ENCODE measurements around the gene TRNAU1AP. TPM values are rescaled to one million over a fixed set of nuclear protein-coding genes. Genes with fewer than 3 reads are reported as not detected.
"Not testable (repeated sequence)": the region's sequence is repeated elsewhere in the genome, so short reads cannot be mapped to it uniquely, and the experiment has no call there.

Gene TRNAU1AP
- total RNA-seq, 2 donors from 2014 or later: 58.9 to 95.8 TPM

DNA sequence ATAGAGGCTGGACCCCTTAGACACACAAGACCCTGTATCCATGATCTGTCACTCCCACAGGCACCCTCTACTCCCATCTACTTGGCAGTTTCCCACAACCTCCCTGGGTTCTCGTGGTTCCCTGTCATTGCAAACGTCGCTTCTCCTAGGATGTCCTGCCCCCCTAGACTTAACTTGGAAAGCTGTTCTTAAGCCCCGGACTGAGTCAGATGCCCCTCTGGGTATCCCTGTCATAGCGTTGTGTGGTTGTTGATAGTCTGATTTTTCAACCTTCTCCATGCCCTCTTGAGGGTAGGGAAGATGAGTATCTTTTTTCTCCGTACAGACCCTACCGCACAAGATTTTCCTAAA, 35.3 kb upstream of the TRNAU1AP start:
- H3K36me3 Mint-ChIP-seq (ENCODE audit: low read depth): peaks cover 39% of the 10 kb centered on the region

DNA sequence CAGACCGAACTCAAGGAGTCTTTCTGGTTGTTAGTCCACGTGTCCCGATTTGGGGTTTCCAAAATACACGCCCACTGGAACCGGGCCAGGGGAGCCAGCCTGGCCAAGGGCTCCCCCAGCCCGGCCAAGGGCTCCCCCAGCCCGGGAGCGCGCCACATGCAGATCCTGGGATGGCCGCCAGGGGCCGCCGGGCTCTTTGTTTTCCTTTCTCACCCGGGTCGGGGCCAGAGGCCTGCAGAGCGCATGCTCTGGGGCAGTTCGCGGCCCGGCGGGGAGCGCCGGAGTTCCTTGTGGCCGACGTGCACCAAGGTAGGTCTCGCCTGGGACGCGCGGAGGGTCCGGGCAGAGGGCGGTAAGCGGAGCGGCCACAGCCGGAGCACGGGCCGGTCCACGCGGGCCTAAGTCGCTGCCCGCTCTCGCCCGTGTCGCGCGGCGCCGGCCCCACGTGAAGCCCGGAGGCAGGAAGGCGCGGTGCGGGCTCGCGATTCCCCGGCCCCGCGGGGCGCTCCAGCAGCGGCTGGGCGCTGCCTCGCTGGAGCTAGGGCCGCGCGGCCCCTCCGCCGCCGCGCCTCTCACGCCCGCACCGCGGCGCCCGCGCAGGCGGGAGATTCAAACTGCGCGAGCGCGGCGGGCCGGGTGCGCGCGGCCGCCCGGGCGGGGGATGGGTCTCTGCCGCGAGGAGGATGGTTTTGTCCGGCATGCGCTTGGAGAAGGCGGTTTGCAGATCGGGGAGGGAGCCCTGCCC, 34.7 kb upstream of the TRNAU1AP start:
- Mint-ChIP-seq H3K27me3 (no peaks in the 10 kb centered on the region), H3K36me3 (ENCODE audit: low read depth) (peaks cover 39% of the 10 kb centered on the region), H3K4me1 (peaks cover 22% of the 10 kb centered on the region), H3K9me3 (no peaks in the 10 kb centered on the region), H3K27ac (peak overlapping the region; percentile 41), H3K4me3 (peak overlapping the region; percentile 79)
- ATAC-seq (replicated peaks): peak; percentile 74

More for the DNA sequence above, 35.3 kb upstream of the TRNAU1AP start:
- Mint-ChIP-seq H3K4me3 (peak overlapping the region; percentile 79), H3K27ac (peak overlapping the region; percentile 1), H3K9me3 (no peaks in the 10 kb centered on the region), H3K27me3 (no peaks in the 10 kb centered on the region), H3K4me1 (peaks cover 22% of the 10 kb centered on the region)
- peak; percentile 2 for ATAC-seq (replicated peaks)

DNA sequence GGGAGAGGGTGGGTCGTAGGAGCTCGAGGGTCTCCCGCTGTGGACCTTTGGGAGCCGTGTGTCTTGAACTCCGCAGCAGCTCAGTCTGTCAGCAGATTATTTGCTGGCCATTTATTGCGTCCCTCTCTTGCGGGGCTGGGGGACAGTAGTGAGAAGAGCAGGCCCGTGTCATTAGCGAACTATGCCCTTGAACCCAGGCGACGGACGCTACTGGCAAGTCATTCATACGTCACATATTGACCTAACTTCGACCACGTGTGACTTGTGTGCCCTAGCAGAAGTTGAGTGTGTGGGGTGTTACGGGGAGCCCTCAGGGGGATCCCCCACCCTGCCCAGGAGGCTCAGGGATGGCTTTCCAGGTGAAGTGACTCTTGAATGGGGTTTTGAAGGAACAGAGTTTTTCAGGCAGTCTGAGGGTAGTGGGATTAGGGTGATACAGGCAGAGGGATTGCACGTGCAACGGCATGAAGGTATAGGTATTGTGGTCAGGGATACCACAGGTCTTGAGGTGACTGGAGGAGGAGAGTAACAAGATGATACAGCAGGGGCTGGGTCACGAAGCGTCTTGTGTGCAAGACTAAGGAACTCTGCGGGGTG, 34.0 kb upstream of the TRNAU1AP start:
- H3K27me3 Mint-ChIP-seq: no peaks in the 10 kb centered on the region
- peaks cover 22% of the 10 kb centered on the region for H3K4me1 Mint-ChIP-seq
- H3K36me3 Mint-ChIP-seq (ENCODE audit: low read depth): peaks cover 39% of the 10 kb centered on the region
- H3K4me3 Mint-ChIP-seq: peak overlapping the region; percentile 79
- ATAC-seq (replicated peaks): peak; percentile 75
- peak overlapping the region; percentile 41 for H3K27ac Mint-ChIP-seq
- H3K9me3 Mint-ChIP-seq: no peaks in the 10 kb centered on the region

DNA sequence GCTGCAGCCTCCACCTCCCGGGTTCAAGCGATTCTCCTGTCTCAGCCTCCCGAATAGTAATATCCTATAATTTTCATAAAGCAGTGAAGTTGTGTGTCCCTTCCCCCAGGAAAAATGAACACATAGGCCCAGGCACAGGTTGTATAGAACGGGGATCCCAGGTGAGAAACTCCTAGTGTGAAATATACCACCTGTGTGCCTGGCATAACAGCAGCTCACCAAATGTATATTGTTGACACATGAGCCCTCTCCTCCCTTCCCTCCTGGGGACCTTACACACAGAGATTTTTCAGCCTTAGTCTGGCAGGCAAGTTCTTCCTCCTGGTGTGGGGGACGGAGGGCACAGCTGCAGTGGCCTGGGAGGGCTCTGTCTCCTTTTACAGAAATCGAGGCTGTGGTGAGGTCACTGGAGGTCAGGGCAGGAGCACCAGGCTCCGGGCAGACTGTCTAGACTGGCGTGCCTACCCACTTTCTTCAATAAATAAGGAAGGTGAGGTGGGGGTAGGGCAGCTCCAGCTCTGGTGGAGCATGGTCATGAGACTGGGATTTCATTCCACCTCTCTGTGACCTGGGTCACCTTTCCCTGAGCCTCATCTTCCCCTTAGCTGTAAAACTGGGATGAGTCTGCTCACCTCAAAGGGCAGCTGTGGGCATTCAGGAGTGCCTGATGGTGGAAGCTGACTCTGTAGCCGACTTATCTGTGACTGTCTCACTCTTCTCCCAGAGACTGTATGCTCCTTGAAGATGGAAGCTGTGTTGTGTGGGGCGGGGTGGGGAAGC, 32.7 kb upstream of the TRNAU1AP start:
- H3K27ac Mint-ChIP-seq: no peak overlapping the region
- H3K9me3 Mint-ChIP-seq: no peaks in the 10 kb centered on the region
- H3K4me3 Mint-ChIP-seq: peak overlapping the region; percentile 79
- ATAC-seq (replicated peaks): no peak
- peaks cover 22% of the 10 kb centered on the region for H3K4me1 Mint-ChIP-seq
- H3K27me3 Mint-ChIP-seq: no peaks in the 10 kb centered on the region
- H3K36me3 Mint-ChIP-seq (ENCODE audit: low read depth): peaks cover 36% of the 10 kb centered on the region

DNA sequence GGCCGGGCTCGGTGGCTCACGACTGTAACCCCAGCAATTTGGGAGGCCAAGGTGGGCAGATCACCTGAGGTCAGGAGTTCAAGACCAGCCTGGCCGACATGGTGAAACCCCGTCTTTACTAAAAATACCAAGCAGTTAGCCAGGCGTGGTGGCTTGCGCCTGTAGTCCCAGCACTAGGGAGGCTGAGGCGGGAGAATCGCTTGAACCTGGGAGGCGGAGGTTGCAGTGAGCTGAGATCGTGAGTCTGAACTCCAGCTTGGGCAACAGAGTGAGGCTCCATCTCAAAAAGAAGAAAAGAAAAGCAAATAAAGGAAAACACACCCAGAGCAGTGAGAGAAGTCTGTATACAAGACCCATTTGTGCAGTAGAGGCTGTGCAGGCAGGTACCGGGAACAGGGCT, 32.1 kb upstream of the TRNAU1AP start:
- H3K36me3 Mint-ChIP-seq (ENCODE audit: low read depth): peaks cover 36% of the 10 kb centered on the region
- H3K4me3 Mint-ChIP-seq; H3K9me3 Mint-ChIP-seq; ATAC-seq (replicated peaks); H3K27ac Mint-ChIP-seq; H3K27me3 Mint-ChIP-seq: not testable (repeated sequence)
- peaks cover 22% of the 10 kb centered on the region for H3K4me1 Mint-ChIP-seq

DNA sequence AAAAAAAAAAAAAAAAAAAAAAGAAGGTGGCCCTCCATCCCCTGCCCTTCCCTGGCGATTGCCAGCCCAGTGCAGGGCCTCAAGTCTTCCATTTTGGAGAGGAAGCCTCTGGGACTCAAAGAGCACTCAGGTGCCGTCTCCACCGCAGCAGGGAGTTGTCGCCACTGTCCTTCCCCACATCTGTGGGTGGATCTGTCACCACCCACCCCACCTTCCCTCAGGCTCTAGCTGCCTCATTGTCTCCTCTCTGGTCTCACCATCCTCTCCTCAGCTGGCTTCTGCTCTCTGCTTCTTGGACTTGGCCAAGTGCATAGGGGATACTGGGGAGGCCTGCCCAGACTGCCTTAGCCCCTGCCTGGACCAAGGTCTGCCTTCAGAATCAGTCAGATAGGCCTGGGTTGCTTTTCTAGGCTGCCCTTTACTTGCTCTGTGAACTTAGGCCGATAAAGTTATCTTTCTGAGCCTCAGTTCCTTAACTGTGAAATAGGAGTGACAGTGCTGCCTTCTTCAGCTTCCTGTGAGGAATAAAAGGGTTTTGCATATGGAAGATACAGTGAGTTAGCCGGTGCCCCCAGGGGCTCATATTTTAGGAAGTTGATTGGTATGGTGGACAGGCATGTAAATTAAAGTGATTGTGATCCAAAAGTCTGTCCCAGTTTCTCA, 31.3 kb upstream of the TRNAU1AP start:
- Mint-ChIP-seq H3K27me3 (no peaks in the 10 kb centered on the region), H3K9me3 (no peaks in the 10 kb centered on the region), H3K27ac (peak overlapping the region; percentile 16), H3K4me3 (no peak overlapping the region), H3K4me1 (peaks cover 22% of the 10 kb centered on the region), H3K36me3 (ENCODE audit: low read depth) (peaks cover 36% of the 10 kb centered on the region)
- ATAC-seq (replicated peaks): no peak

DNA sequence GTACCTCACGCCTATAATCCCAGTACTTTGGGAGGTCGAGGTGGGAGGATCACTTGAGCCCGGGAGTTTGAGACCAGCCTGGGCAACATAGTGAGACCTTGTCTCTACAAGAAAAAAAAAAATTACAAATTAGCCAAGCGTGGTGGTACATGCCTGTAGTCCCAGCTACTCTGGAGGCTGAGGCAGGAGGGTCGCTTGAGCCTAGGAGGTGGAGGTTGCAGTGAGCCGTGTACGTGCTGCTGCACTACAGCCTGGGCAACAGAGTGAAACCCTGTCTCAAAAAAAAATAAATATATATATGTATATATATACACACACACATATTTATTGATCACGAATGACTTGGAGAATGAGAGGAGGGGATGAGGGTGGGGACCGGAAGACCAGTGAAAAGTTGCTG, 30.3 kb upstream of the TRNAU1AP start:
- peaks cover 36% of the 10 kb centered on the region for H3K36me3 Mint-ChIP-seq (ENCODE audit: low read depth)
- H3K4me3 Mint-ChIP-seq; H3K9me3 Mint-ChIP-seq; ATAC-seq (replicated peaks); H3K27me3 Mint-ChIP-seq; H3K27ac Mint-ChIP-seq: not testable (repeated sequence)
- peaks cover 17% of the 10 kb centered on the region for H3K4me1 Mint-ChIP-seq

DNA sequence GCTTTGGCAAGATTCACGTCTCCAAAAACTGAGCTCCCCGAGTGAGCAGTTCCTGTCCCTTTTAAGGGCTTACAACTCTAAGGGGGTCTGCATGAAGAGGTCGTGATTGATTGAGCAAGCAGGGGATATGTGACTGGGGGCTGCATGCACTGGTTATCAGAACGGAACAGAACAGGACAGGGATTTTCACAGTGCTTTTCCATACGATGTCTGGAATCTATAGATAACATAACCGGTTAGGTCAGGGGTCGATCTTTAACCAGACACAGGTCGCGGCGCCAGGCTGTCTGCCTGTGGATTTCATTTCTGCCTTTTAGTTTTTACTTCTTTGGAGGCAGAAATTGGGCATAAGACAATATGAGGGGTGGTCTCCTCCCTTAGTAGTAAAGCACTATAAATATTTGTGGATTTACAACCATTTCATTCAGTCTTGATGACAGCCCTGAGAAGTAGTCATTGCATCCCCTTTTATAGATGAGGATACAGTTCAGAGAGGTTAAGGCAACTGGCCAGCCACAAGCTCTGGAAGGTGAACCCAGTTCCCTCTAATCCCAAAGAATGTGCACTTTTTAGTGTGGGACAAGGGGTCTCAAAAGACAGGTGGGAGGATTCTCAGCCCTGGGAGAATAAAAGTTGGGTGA, 27.8 kb upstream of the TRNAU1AP start:
- H3K4me3 Mint-ChIP-seq; ATAC-seq (replicated peaks); H3K4me1 Mint-ChIP-seq; H3K9me3 Mint-ChIP-seq; H3K27me3 Mint-ChIP-seq; H3K27ac Mint-ChIP-seq: not testable (repeated sequence)
- H3K36me3 Mint-ChIP-seq (ENCODE audit: low read depth): peaks cover 44% of the 10 kb centered on the region

DNA sequence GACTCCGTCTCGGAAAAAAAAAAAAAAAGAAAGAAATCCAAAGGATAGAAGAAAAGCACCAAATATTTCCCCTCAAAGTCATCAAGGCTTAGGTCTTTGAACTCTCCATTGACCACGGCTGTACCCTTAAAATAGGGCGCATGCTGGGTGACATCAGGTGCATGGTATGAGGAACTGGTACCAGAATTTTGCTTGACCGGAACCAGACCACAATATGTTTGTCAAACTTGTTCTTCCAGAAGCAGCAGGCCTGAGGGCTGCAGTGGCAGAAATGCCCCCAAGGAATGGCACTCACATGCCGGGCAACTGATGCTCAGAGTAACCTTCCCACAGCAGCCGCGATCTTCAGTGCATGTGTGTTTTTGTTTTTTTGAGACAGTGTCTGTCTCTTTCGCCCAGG, 26.0 kb upstream of the TRNAU1AP start:
- H3K36me3 Mint-ChIP-seq (ENCODE audit: low read depth): peaks cover 52% of the 10 kb centered on the region
- no peaks in the 10 kb centered on the region for H3K27me3 Mint-ChIP-seq
- no peak overlapping the region for H3K4me3 Mint-ChIP-seq
- no peaks in the 10 kb centered on the region for H3K9me3 Mint-ChIP-seq
- peaks cover 5% of the 10 kb centered on the region for H3K4me1 Mint-ChIP-seq
- H3K27ac Mint-ChIP-seq: no peak overlapping the region
- ATAC-seq (replicated peaks): no peak

DNA sequence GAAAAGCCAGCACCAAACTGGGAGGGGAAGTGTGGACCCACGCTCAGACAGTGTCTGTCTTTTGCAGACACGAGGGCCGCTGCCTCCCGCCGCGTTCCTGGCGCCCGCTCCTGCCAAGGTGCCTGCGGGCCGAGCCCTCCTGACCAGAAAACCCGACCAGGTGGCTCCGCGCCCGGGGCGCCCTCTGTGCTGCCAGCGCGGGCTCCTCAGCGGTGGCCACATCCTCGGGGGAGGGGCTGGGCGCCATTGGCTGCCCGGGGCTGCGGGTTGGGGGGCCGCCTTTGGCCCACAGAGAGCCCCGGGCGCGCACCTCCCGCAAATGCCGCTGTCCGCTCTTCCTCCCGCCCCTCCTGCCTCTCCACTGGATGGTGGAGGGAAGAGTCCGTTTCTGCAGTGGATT, 22.4 kb upstream of the TRNAU1AP start:
- Mint-ChIP-seq H3K36me3 (ENCODE audit: low read depth) (peaks cover 55% of the 10 kb centered on the region), H3K27me3 (no peaks in the 10 kb centered on the region), H3K4me1 (no peaks in the 10 kb centered on the region), H3K9me3 (no peaks in the 10 kb centered on the region), H3K27ac (no peak overlapping the region), H3K4me3 (no peak overlapping the region)
- ATAC-seq (replicated peaks): no peak

DNA sequence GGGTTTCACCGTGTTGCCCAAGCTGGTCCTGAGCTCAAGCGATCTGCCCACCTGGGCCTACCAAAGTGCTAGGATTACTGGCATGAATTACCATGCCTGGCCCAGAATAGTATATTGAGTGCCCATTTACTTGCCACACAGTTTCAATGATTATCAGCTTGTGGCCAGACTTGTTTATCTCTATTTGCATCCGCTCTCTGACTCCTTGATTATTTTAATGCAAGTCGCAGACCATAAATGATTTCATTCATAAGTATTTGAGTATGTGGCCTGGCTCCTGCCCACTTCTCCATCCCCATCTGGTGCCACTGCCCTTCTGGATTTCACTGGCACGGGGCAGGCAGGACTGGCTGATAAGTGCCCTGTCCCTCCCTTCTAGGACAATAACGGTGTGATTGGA, 18.2 kb upstream of the TRNAU1AP start:
- no peak for ATAC-seq (replicated peaks)
- Mint-ChIP-seq H3K36me3 (ENCODE audit: low read depth) (peaks cover 81% of the 10 kb centered on the region), H3K4me1 (no peaks in the 10 kb centered on the region), H3K27ac (no peak overlapping the region), H3K27me3 (no peaks in the 10 kb centered on the region), H3K9me3 (no peaks in the 10 kb centered on the region), H3K4me3 (no peak overlapping the region)

DNA sequence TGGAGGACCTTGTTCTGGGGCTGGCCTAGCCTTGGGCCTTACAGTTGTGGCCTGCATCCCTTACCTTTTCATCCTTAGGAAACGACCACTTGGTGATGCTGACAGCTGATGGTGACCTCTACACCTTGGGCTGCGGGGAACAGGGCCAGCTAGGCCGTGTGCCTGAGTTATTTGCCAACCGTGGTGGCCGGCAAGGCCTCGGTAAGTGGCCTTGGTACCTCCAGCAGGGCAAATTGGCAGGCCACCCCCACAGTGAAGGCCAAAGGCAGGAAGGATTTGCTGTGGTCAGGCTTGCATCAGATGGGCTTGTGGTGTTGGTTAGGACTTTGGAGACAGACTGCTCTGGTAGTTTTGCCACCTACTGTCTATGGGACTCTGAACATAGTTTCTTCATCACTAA, 17.7 kb upstream of the TRNAU1AP start:
- Mint-ChIP-seq H3K4me1 (no peaks in the 10 kb centered on the region), H3K9me3 (no peaks in the 10 kb centered on the region), H3K27ac (no peak overlapping the region), H3K27me3 (no peaks in the 10 kb centered on the region), H3K4me3 (no peak overlapping the region), H3K36me3 (ENCODE audit: low read depth) (peaks cover 76% of the 10 kb centered on the region)
- no peak for ATAC-seq (replicated peaks)

DNA sequence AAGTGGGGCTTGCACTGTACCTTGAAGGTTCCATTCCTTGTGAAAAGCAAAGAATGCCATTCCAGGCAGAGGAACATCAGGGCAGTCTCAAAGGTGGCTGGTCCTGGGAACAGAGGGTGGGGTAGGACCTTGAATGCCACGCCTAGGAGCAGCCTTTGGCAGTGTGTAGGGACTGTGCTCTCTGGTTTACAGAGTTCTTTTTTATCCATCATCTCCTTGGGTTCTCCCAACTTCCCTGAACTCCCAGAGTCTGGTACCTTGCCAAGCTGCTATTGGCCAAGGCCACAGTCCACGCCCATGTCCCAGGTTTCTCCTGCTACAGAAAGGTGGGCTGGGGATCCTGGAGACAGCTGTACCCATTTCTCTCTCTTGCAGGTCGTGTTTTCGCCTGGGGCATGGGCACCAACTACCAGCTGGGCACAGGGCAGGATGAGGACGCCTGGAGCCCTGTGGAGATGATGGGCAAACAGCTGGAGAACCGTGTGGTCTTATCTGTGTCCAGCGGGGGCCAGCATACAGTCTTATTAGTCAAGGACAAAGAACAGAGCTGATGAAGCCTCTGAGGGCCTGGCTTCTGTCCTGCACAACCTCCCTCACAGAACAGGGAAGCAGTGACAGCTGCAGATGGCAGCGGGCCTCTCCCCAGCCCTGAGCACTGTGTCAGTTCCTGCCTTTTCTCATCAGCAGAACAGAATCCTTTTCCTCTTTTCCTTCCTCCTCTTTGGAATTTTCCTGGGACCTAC, 15.3 kb upstream of the TRNAU1AP start:
- Mint-ChIP-seq H3K4me1 (no peaks in the 10 kb centered on the region), H3K36me3 (ENCODE audit: low read depth) (peaks cover 57% of the 10 kb centered on the region), H3K4me3 (no peak overlapping the region), H3K9me3 (no peaks in the 10 kb centered on the region), H3K27ac (no peak overlapping the region), H3K27me3 (no peaks in the 10 kb centered on the region)
- ATAC-seq (replicated peaks): no peak

DNA sequence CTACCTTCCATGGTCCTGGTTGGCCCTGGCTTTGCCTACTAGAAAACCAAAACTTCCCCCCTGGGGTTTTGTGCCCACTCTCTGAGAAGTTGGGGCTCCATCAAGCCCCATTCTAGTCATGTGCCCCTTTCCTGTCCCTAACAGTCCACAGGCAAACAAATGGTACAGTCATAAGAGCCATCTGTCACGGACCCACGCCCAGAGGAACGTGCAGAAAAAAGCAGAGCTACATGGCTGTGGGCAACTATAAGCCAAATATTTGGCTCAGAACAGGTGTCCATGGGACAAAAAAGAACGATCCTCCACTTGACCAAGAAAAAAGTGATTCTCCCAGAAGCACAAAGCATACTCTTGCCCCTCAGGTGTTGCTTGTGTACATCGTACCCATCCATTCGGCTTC, 14.6 kb upstream of the TRNAU1AP start:
- Mint-ChIP-seq H3K9me3 (no peaks in the 10 kb centered on the region), H3K4me3 (no peak overlapping the region), H3K27ac (no peak overlapping the region), H3K36me3 (ENCODE audit: low read depth) (peaks cover 54% of the 10 kb centered on the region), H3K27me3 (no peaks in the 10 kb centered on the region), H3K4me1 (no peaks in the 10 kb centered on the region)
- no peak for ATAC-seq (replicated peaks)

All from activated T-helper 17 cell treated with anti-CD3 and anti-CD28 coated beads, Interleukin-2, amount 50 U/mL, for 72 hours (primary cell).